Nephron (organoid): ENCODE measurements around the gene ZNF511.

Source experiments
- H3K27ac Mint-ChIP-seq, 3 experiments: 2 replicates each; pipeline ENCODE4 v1.8.0; 2020; ENCODE audit warnings: mixed read lengths in 3 of 3, mild to moderate bottlenecking in 2 of 3, moderate library complexity in 1 of 3
- H3K27me3 Mint-ChIP-seq: 2 replicates; pipeline ENCODE4 v1.8.0; 2021; ENCODE audit warnings: low read depth, mild to moderate bottlenecking, moderate library complexity, mixed read lengths
- H3K36me3 Mint-ChIP-seq: 2 replicates; pipeline ENCODE4 v1.8.0; 2020; ENCODE audit warnings: low read depth, mixed read lengths
- H3K4me1 Mint-ChIP-seq: 2 replicates; pipeline ENCODE4 v1.8.0; 2020; ENCODE audit warnings: mixed read lengths
- H3K4me3 Mint-ChIP-seq, 3 experiments: 2 replicates each; pipeline ENCODE4 v1.8.0; 2020; ENCODE audit warnings: mild to moderate bottlenecking in 3 of 3, mixed read lengths in 3 of 3, moderate library complexity in 2 of 3
- H3K9me3 Mint-ChIP-seq: 2 replicates; pipeline ENCODE4 v1.8.0; 2020; ENCODE audit warnings: mixed read lengths
- CTCF ChIP-seq, 3 experiments: fragments of 200-600 bp; sonication (generic); IDR thresholded peaks; one replicate each; pipeline ENCODE4 v1.5.0; 2021; ENCODE audit warnings: antibody characterized with exemption in 3 of 3; ENCODE audit not compliant: unreplicated experiment in 3 of 3

The ZNF511 gene

GRCh38 chr10:133308421-133309099, at the start of gene ZNF511, which contains the start of gene TUBGCP2:
Gene ZNF511 (plus strand): TSS chr10:133308914. CDS start chr10:133308944, 30 bp downstream.
Gene TUBGCP2 (minus strand): TSS chr10:133308872. CDS start chr10:133302941, 5,931 bp downstream.
- Mint-ChIP-seq H3K9me3 (no peaks in the 10 kb centered on the region), H3K27ac (peak within 1 kb of the TSS; percentile 98 to 99 (median 98)), H3K4me3 (peak within 1 kb of the TSS; percentile 96 to 100 (median 97)), H3K27me3 (no peaks in the 10 kb centered on the region), H3K36me3 (peaks cover 27% of the 10 kb centered on the region), H3K4me1 (peaks cover 23% of the 10 kb centered on the region)
- no peak for TF ChIP-seq CTCF (IDR thresholded peaks at IDR 0.05; ENCODE audit: unreplicated experiment in 3 of 3)

GRCh38 chr10:133259602-133259989, 49.1 kb upstream of the ZNF511 start:
- H3K4me3 Mint-ChIP-seq: peak overlapping the region; percentile 70 to 78 (median 75)
- peaks cover 9% of the 10 kb centered on the region for H3K4me1 Mint-ChIP-seq
- TF ChIP-seq CTCF (IDR thresholded peaks at IDR 0.05; ENCODE audit: unreplicated experiment in 3 of 3): no peak
- H3K36me3 Mint-ChIP-seq: no peaks in the 10 kb centered on the region
- H3K9me3 Mint-ChIP-seq: no peaks in the 10 kb centered on the region
- H3K27ac Mint-ChIP-seq: no peak overlapping the region
- H3K27me3 Mint-ChIP-seq: peaks cover 14% of the 10 kb centered on the region

GRCh38 chr10:133260895-133261725, 47.6 kb upstream of the ZNF511 start:
- H3K27me3 Mint-ChIP-seq: peaks cover 18% of the 10 kb centered on the region
- H3K36me3 Mint-ChIP-seq: no peaks in the 10 kb centered on the region
- no peak overlapping the region for H3K27ac Mint-ChIP-seq
- no peaks in the 10 kb centered on the region for H3K9me3 Mint-ChIP-seq
- H3K4me1 Mint-ChIP-seq: peaks cover 5% of the 10 kb centered on the region
- H3K4me3 Mint-ChIP-seq: peak overlapping the region; percentile 61 to 78 (median 73)
- no peak for TF ChIP-seq CTCF (IDR thresholded peaks at IDR 0.05; ENCODE audit: unreplicated experiment in 3 of 3)

GRCh38 chr10:133261726-133262325, 46.9 kb upstream of the ZNF511 start:
- no peak for TF ChIP-seq CTCF (IDR thresholded peaks at IDR 0.05; ENCODE audit: unreplicated experiment in 3 of 3)
- Mint-ChIP-seq H3K4me1 (peaks cover 5% of the 10 kb centered on the region), H3K27ac (no peak overlapping the region), H3K9me3 (no peaks in the 10 kb centered on the region), H3K36me3 (no peaks in the 10 kb centered on the region), H3K27me3 (peaks cover 20% of the 10 kb centered on the region), H3K4me3 (peak overlapping the region; percentile 80 to 85 (median 82))

- H3K27ac Mint-ChIP-seq: no peak overlapping the region
- no peak for TF ChIP-seq CTCF (IDR thresholded peaks at IDR 0.05; ENCODE audit: unreplicated experiment in 3 of 3)
- peaks cover 17% of the 10 kb centered on the region for H3K27me3 Mint-ChIP-seq
- no peaks in the 10 kb centered on the region for H3K9me3 Mint-ChIP-seq
- peak overlapping the region; percentile 80 to 85 (median 82) for H3K4me3 Mint-ChIP-seq
- H3K4me1 Mint-ChIP-seq: peaks cover 5% of the 10 kb centered on the region
- no peaks in the 10 kb centered on the region for H3K36me3 Mint-ChIP-seq
These were observed 46.0 kb upstream of the ZNF511 start for GRCh38 chr10:133262696-133263095.
